K562 (cell line): Measurements from ENCODE around the gene FOXR1. TPM values are rescaled to one million over a fixed set of nuclear protein-coding genes. Genes with fewer than 3 reads are reported as not detected.
A peak's percentile ranks its signal among the peaks of the same experiment; 100 is the strongest.

Experiments
- BCOR ChIP-seq: fragments of 450-650 bp; IDR thresholded peaks from 2 replicates; pipeline ENCODE4 v1.6.1; 2016
- CTBP1 ChIP-seq: fragments of 450-650 bp; IDR thresholded peaks from 2 replicates; pipeline ENCODE4 v1.6.1; 2016; ENCODE audit warnings: borderline replicate concordance
- KDM1A ChIP-seq, 2 experiments: fragments of 450-650 bp; IDR thresholded peaks; 2 replicates each; pipeline ENCODE4 v1.6.1; 2016; ENCODE audit warnings: mild to moderate bottlenecking in 2 of 2
- MEF2D ChIP-seq: conservative IDR thresholded peaks from 2 replicates; pipeline ENCODE4 v1.6.1; 2016; ENCODE audit warnings: low read depth, missing genetic modification characterization, missing compliant biosample characterization
- MYC ChIP-seq, 2 experiments: fragments of 250-450 bp in 1 of 2; sonication (Bioruptor Pico) in 1 of 2; IDR thresholded peaks; 2 replicates each; pipeline versions ENCODE4 v1.5.1 to v1.6.1; 2012 to 2021; ENCODE audit warnings: low read depth in 2 of 2, borderline replicate concordance in 1 of 2, improper control_type of control experiment in 1 of 2, low read length in 1 of 2, mild to moderate bottlenecking in 1 of 2, moderate library complexity in 1 of 2
- POU5F1 ChIP-seq: fragments of 150-350 bp; IDR thresholded peaks from 2 replicates; pipeline ENCODE4 v1.6.1; 2014; ENCODE audit warnings: borderline replicate concordance, low read length, low read depth, mild to moderate bottlenecking; ENCODE audit not compliant: partially characterized antibody
- RAD21 ChIP-seq, 2 experiments: fragments of 250-450 bp in 1 of 2; fragments of 450-650 bp in 1 of 2; sonication (Bioruptor Pico) in 1 of 2; formaldehyde crosslinking in 1 of 2; IDR thresholded peaks in 1 of 2; conservative IDR thresholded peaks in 1 of 2; 2 replicates each; pipeline versions ENCODE4 v1.4.0 to v1.8.0; 2020 to 2022; ENCODE audit warnings: mild to moderate bottlenecking in 2 of 2, moderate library complexity in 1 of 2
- REST ChIP-seq, 2 experiments: fragments of 450-650 bp; formaldehyde crosslinking in 1 of 2; IDR thresholded peaks; 2 replicates each; pipeline versions ENCODE4 v1.4.0 to v1.6.1; 2014 to 2020; ENCODE audit warnings: mild to moderate bottlenecking in 2 of 2, borderline replicate concordance in 1 of 2, low read depth in 1 of 2
- SMAD3 ChIP-seq: fragments of 450-650 bp; formaldehyde crosslinking; conservative IDR thresholded peaks from 2 replicates; pipeline ENCODE4 v1.4.0; 2020; ENCODE audit warnings: mild to moderate bottlenecking
- STAG1 ChIP-seq: sonication (generic); formaldehyde crosslinking; IDR thresholded peaks from 2 replicates; pipeline ENCODE4 v1.5.0; 2020; ENCODE audit warnings: missing genetic modification reagents, borderline replicate concordance
- SUPT5H ChIP-seq: fragments of 450-650 bp; IDR thresholded peaks from 2 replicates; pipeline ENCODE4 v1.6.1; 2016
- TAF1 ChIP-seq: IDR thresholded peaks from 2 replicates; pipeline ENCODE4 v1.6.1; 2011; ENCODE audit warnings: mild to moderate bottlenecking, low read length, moderate library complexity; ENCODE audit not compliant: insufficient read depth, control insufficient read depth, severe bottlenecking; ENCODE audit errors: extremely low read depth
- USF1 ChIP-seq: sonication (generic); formaldehyde crosslinking; IDR thresholded peaks from 2 replicates; pipeline ENCODE4 v1.9.0; 2022; ENCODE audit warnings: mild to moderate bottlenecking, missing genetic modification reagents
- polyA plus RNA-seq, 8 experiments: library from polyadenylated mRNA; depleted of rRNA in 4 of 8; stranded (reverse) in 5 of 8; unstranded in 3 of 8; fragments of >200 nt; fragmentation: Nextera tagmentation in 2 of 8; fragmentation: Illumina TruSeq in 1 of 8; extraction: Ambion mirVana in 2 of 8; extraction: Trizol in 1 of 8; gene quantifications; 2 replicates each; pipeline versions ENCODE4 v1.2.1 to v1.2.3, GENCODE V29; 2011 to 2014; ENCODE audit warnings: inconsistent platforms in 1 of 8, missing spikeins in 1 of 8
- total RNA-seq, 7 experiments: library from RNA; depleted of rRNA in 6 of 7; stranded (reverse); fragments of >200 nt in 6 of 7; fragmentation: Illumina TruSeq in 2 of 7; extraction: Trizol in 2 of 7; gene quantifications; 2 replicates each; pipeline versions ENCODE4 v1.2.1 to v1.2.3, GENCODE V29; 2011 to 2021; ENCODE audit warnings: low replicate concordance in 1 of 7
- TF ChIP-seq, protein P1 (sequence below), 2 experiments: fragments of 150-350 bp in 1 of 2; IDR thresholded peaks; 2 replicates each; pipeline ENCODE4 v1.6.1; 2012 to 2016; ENCODE audit warnings: low read depth in 2 of 2, low read length in 2 of 2, mild to moderate bottlenecking in 1 of 2, moderate library complexity in 1 of 2

The FOXR1 gene
- total and polyA plus RNA-seq, 9 of the 15 experiments (the other 6 are each of a cell fraction or from before 2014, with no cell fraction given) = not detected

DNA sequence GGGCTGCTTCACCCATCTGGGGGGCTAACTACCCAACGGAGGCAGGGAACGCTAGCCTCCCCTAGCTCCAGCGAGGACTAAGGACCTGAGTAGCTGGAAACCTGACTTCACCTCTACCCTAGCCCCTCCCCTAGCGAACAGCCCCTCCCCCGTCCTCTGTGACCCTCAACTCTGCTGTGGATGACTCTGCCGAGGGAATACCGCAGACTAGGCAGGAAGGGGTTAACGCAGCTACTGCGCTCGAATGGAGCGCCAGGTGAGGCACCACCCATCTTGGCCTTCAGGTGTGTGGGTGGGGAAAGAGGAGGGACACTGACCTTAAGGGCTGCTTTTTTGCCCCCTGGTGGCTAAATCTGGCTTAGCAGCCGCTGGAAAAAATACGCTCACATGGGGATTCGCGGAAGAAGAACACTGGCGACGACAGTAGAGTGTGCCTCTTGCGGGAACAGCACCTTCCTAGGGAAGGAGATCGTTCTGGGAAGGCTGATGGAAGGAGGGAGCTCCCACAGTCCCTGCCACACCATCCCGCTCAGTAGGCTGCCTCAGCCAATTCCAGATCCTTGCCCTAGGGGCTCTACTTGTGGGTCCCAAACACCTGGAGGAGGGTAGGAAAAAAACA lies 41.4 kb upstream of the FOXR1 start (continued):
- TF ChIP-seq RAD21 (CRISPR knock-in tag; conservative IDR thresholded peaks at IDR 0.05 in 1 of 2, IDR thresholded peaks at IDR 0.05 in 1 of 2) (peak; percentile 57 to 76), MEF2D (no peak), STAG1 (CRISPR knock-in tag) (0 out of 2 replicates have a peak, but pooled peaks have one; percentile 15), SMAD3 (CRISPR knock-in tag) (no peak), SUPT5H (0 out of 2 replicates have a peak, but pooled peaks have one; percentile 33), MYC (IDR thresholded peaks at IDR 0.05; ENCODE audit: low read depth, low read length) (peak; percentile 38), MYC (CRISPR knock-in tag; IDR thresholded peaks at IDR 0.05; ENCODE audit: borderline replicate concordance, low read depth) (no peak), POU5F1 (no peak), BCOR (peak; percentile 59), USF1 (CRISPR knock-in tag) (0 out of 2 replicates have a peak, but pooled peaks have one; percentile 29), TAF1 (no peak), CTBP1 (peak; percentile 96), KDM1A (IDR thresholded peaks at IDR 0.05) (peak in 1 of 2 experiments; percentile 48; a peak in 1 of 4 replicates), REST (IDR thresholded peaks at IDR 0.05; ENCODE audit: borderline replicate concordance) (peak; percentile 73; the same call in 1 of the 2 replicates), REST (CRISPR knock-in tag; IDR thresholded peaks at IDR 0.05; ENCODE audit: low read depth) (no peak)
- TF ChIP-seq, protein P1, sequence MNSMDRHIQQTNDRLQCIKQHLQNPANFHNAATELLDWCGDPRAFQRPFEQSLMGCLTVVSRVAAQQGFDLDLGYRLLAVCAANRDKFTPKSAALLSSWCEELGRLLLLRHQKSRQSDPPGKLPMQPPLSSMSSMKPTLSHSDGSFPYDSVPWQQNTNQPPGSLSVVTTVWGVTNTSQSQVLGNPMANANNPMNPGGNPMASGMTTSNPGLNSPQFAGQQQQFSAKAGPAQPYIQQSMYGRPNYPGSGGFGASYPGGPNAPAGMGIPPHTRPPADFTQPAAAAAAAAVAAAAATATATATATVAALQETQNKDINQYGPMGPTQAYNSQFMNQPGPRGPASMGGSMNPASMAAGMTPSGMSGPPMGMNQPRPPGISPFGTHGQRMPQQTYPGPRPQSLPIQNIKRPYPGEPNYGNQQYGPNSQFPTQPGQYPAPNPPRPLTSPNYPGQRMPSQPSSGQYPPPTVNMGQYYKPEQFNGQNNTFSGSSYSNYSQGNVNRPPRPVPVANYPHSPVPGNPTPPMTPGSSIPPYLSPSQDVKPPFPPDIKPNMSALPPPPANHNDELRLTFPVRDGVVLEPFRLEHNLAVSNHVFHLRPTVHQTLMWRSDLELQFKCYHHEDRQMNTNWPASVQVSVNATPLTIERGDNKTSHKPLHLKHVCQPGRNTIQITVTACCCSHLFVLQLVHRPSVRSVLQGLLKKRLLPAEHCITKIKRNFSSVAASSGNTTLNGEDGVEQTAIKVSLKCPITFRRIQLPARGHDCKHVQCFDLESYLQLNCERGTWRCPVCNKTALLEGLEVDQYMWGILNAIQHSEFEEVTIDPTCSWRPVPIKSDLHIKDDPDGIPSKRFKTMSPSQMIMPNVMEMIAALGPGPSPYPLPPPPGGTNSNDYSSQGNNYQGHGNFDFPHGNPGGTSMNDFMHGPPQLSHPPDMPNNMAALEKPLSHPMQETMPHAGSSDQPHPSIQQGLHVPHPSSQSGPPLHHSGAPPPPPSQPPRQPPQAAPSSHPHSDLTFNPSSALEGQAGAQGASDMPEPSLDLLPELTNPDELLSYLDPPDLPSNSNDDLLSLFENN (IDR thresholded peaks at IDR 0.05; ENCODE audit: low read depth in 2 of 2, low read length in 2 of 2) = no peak
